ELF-1 (cell line): Measurements from ENCODE around the gene HLA-DRB1.
A peak's percentile ranks its signal among the peaks of the same experiment; 100 is the strongest.
"Not testable (repeated sequence)": the region's sequence is repeated elsewhere in the genome, so short reads cannot be mapped to it uniquely, and the experiment has no call there.

Source experiments
- DNase-seq: peaks from one replicate; pipeline ENCODE4 v3.0.0-alpha.2; 2016; ENCODE audit warnings: low read depth, low spot score

The HLA-DRB1 gene

DNA sequence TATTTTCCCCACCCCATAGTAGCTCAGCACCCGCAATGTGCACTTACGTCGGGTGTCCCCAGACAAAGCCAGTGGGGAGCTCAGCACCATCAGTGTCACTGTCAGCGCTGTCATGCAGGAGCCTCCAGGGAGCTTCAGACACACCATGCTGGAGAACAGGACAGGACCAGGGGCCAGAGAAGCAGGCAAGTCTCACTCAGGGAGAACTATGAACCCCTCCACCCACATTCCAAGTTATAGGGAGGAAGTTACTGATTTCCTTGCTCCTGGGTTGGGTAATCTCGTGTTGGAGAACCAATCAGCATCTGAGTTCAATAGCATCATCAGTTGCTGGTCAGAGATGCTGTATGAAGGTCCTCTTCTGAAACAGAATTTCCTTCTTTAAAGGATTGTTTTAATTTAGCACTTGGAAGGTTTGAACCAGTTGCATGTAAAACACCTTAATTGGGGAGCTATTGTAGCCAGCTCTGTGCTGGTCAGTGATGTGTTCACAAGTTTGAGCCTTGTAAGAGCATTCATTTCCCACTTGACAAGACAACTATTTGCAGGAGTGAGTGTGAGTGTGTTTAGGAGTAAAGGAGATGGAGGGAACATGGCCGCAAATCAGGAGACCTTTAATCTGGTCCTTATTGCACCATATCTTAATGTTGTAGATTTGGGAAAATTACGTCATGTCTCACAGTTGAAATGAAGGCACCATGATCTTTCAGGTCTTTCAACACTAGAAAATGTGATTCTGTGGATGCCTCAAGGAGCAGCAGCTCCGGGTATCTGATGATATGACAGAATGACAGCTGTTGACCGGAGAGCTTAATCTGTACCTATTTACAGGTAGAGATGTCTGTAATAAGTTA is at the start of gene HLA-DRB1:
Gene HLA-DRB1 (minus strand): TSS at position 253 of the 854 bp plus-strand sequence. CDS start 106 bp downstream, at position 147.
- DNase-seq: peak; percentile 17

DNA sequence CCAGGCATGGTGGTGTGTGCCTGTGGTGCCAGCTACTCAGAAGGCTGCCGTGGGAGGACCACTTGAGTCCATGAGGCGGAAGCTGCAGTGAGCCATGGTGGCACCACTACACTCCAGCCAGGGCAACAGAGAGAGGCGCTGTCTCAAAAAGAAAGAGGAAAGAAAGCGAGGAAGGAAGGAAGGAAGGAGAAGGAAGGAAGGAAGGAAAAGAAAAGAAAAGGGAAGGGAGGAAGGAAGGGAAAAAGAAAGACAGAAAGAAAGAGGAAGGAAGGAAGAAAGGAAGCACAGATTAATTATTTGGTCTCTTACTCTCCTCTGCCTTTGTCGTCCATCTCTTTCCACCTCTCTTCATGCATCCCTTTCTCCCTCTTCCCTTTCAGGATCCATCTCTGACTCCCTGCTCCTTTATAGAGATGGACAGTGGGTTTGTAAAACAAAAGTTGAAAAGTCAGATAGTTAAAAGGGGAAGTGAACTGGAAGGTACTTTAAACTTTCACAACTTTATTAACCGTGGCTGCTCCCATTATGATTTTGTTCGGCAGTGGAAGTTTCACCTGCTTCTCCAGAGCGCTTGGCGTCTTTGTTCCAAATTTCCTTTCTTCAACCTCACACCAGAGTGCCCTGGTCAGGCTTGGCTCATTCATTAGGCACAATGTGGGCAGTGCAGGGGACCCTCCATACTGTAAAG is 49.0 kb upstream of the HLA-DRB1 start:
- no peak for DNase-seq

DNA sequence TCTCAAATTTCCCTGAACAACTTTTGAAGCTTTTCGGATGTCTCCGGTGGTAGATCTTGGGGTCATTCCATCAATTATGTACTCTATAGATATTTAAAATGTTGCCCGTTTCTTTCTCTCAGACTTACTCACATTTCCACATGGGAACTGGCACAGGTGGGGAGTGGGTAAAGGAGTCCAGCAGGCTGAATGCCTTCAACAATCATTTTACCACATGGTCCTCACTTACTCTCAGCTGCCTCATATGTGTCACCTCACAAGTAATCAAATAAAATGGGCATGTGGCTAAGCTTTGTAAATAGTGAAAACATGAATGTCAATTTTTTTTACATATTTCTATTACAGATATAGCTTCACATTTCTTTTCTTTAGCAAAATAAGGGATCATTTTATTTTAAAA is 48.2 kb upstream of the HLA-DRB1 start:
- DNase-seq: no peak

GRCh38 chr6:32637219-32637880 is 47.7 kb upstream of the HLA-DRB1 start, which contains the start of gene HLA-DQA1:
HLA-DQA1 (plus strand) TSS chr6:32637406; CDS start chr6:32637459, 53 bp downstream.
- no peak for DNase-seq

GRCh38 chr6:32635526-32636123 is 46.0 kb upstream of the HLA-DRB1 start:
- DNase-seq: no peak

- DNase-seq: not testable (repeated sequence)
Measured at GRCh38 chr6:32629793-32630192, 40.1 kb upstream of the HLA-DRB1 start.

- no peak for DNase-seq
Measured at GRCh38 chr6:32627831-32628230, 38.2 kb upstream of the HLA-DRB1 start.

DNA sequence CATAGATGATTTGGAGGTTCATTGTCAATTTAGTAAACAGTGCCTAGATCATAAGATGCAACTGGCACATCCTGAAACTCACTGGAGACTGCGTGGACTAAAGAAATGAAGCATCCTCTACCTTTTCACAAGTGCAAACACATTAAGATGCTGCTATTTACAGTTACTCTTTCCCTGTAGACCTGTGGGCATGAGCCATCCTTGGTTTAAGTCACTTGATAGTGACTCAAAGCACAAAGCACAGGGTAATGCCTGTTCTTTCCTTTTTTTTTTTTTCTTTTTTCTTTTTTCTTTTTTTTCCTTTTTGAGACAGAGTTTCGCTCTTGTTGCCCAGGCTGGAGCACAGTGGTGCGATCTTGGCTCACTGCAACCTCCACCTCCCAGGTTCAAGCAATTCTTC is 37.6 kb upstream of the HLA-DRB1 start:
- no peak for DNase-seq

DNA sequence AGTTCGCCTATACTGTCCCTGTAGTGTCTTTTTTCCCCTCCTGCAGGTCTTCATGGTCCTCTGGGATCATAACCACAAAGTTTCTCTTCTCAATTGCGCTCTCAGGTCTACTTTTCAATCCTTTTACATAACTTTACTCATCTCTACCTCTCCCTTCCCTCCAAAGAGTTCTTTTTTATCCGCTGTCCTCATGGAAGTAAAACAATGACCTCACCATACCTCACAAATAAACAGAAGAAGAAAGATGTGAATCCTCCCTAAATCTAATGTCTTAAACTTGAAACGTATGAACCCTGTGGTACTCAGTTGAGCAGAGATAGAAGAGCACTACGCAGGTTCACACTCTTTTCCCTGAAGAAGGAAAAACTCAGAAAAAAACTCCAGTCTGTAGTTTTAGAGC is 35.5 kb upstream of the HLA-DRB1 start:
- DNase-seq: no peak

- no peak for DNase-seq
Measured at GRCh38 chr6:32624565-32624964, 34.9 kb upstream of the HLA-DRB1 start.

DNA sequence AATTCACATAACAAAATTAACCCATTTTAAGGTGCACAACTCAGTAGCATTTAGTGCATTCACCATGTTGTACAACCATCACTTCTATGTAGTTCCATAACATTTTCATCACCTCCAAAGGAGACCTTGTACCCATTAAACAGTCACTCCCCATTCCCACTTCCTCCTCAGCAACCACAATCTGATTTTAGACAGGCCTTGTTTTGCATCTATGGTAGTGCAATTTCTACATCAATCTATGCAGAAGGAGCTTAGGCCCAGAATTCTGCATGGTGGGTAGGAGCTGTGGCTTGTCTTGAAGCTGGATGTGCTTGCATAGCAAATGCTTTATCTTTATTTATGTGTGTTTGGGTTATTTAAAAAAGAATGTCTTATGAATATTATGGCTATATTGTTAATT is 34.0 kb upstream of the HLA-DRB1 start:
- DNase-seq: no peak

DNA sequence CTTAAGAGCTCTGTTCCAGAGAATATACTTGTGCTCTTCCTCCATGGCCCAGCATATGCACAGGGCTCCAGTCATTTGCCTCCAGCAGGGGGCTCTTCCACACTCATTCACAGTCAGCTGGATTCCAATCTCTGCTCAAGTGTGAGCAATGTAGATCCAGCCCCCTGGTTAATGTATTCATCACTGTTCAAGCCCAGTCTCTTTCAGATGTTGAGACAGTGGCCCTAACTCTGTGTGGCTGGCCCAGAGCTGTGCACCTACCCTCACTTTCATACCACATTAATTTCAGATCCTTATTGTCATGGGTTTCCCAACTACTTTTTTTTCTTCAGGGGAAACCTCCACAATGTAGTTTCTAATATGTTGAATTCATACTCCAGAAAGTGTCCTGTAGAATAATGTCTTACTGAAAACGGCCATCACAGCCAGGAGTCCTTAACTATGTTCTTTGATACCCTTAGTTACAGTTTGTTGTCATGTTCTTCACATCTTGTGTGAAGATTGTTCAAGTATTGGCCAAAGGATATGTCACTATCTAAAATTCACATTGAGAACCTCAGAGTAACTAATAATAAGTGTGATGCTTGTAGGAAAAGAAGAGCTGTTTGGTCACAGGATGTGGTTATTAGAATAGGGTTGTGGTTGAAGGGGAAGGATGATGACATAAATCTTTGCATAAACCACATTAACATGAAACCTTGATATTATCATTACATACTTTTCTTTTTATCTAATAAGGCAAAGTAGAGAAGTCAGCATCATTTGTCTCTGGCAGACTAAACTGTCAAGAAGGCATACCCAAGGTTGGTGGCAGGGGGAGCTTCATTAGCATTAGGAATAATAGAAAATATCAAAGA is 33.1 kb upstream of the HLA-DRB1 start:
- DNase-seq: peak; percentile 57

DNA sequence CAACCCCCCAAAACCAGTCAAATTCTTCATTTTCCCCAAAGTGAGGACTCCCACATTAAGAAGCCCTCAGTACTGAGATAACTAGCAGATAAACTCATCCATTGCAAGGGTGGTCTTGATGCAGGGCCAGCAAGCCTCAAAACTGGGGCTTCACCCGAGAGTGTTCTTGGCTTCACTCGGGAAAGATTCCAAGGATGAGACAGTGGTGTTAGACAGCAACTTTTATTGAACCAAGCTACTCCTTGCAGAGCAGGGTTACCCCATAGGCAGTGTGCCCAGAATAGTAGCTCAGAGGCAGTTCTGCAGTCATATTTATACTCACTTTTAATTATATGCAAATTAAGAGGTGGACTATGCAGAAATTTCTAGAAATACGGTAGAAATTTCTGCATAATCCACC is 31.7 kb upstream of the HLA-DRB1 start:
- DNase-seq: no peak

DNA sequence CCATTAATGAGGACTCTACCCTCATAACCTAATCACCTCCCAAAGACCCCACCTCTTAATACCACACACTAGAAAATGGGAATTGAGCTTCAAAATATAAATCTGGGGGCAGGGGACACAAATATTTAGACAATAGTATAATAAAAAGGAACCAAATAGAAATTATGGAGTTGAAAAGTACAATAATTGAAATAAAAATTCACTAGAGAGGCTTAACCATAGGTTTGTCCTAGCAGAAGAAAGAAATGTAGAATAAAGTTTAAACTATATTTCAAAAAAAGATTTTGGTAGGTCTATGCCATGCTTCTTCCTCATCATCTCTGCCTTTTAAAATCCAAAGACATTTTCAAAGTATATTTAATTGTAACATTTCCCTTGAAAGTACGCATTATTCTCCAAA is 28.1 kb upstream of the HLA-DRB1 start:
- no peak for DNase-seq

GRCh38 chr6:32615885-32616532 is 26.4 kb upstream of the HLA-DRB1 start:
- DNase-seq: no peak

GRCh38 chr6:32614366-32615081 is 24.9 kb upstream of the HLA-DRB1 start:
- no peak for DNase-seq

DNA sequence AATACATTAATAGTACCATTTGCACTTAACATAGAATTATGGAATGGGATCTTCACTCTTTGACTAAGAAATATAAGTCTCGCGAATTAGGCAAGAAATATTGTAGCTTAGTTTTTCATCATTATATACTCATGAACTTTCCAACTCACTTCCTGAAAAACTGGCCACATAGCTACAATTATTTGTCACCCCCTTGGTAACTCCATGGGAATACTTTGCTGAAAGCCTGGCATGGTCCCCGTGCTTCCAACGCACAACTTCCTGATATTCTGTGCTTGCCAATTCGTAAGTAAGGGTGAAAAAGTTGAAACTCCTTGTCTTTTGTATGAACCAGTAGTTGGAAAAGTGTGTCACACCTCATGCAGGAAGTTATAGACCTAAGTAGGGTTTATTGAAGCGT is 23.8 kb upstream of the HLA-DRB1 start:
- no peak for DNase-seq

DNA sequence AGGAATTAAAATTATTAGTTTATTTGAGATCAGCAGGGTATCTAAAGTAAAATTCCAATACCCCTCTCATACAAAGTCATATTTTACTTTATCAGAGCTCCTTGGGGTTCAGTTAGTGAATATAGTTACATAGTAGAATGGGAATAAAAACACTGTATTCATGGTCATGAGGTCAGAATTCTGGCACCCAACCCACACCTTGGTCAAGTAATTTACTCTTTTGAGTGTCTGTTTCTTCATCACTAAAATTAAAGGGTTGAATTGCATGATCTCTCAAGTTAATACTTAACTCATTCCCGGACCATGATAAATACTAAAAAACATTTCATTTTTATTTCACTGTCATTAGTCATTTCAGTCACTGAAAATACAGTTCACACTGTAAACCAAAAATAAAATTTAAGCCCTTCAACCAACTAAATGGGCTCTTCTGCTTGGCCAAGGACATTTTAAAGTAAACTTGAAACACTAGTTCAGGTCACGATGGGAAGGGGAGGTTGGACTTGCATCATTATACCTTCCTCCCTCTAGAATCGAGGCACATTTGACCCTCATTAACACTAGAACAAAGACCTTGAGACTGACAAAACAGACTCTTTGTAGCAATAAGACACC is 21.1 kb upstream of the HLA-DRB1 start:
- no peak for DNase-seq
